Hepatocyte (in vitro differentiated cells): ENCODE data around the gene RMDN2. TPM values are rescaled to one million over a fixed set of nuclear protein-coding genes. Genes with fewer than 3 reads are reported as not detected.

ENCODE experiments used
- DNase-seq: peaks from one replicate; pipeline ENCODE4 v3.0.0-alpha.2; 2016; ENCODE audit warnings: low spot score
- H2AFZ ChIP-seq: fragments of 200-600 bp; sonication (generic); 2 replicates; pipeline ENCODE4 v1.6.0; 2016; ENCODE audit warnings: antibody characterized with exemption, mild to moderate bottlenecking
- H3K27ac ChIP-seq: fragments of 200-600 bp; sonication (generic); 2 replicates; pipeline ENCODE4 v1.5.1; 2016; ENCODE audit warnings: mild to moderate bottlenecking
- H3K27me3 ChIP-seq: fragments of 200-600 bp; sonication (generic); 2 replicates; pipeline ENCODE4 v1.6.1; 2016
- H3K36me3 ChIP-seq: fragments of 200-600 bp; sonication (generic); replicated peaks from 2 replicates; pipeline ENCODE4 v1.5.1; 2016; ENCODE audit warnings: low read depth; ENCODE audit not compliant: insufficient read depth
- H3K4me1 ChIP-seq: fragments of 200-600 bp; sonication (generic); 2 replicates; pipeline ENCODE4 v1.5.1; 2016; ENCODE audit warnings: mild to moderate bottlenecking, moderate library complexity; ENCODE audit not compliant: insufficient read depth
- H3K4me2 ChIP-seq: fragments of 200-600 bp; sonication (generic); 2 replicates; pipeline ENCODE4 v1.6.0; 2016
- H3K4me3 ChIP-seq: fragments of 200-600 bp; sonication (generic); 2 replicates; pipeline ENCODE4 v1.5.1; 2016; ENCODE audit warnings: mild to moderate bottlenecking
- H3K79me2 ChIP-seq: fragments of 200-600 bp; sonication (generic); 2 replicates; pipeline ENCODE4 v1.6.0; 2017; ENCODE audit warnings: mild to moderate bottlenecking
- H3K9me2 ChIP-seq: fragments of 200-600 bp; sonication (generic); replicated peaks from 2 replicates; pipeline ENCODE4 v1.6.0; 2017; ENCODE audit warnings: mild to moderate bottlenecking; ENCODE audit not compliant: insufficient read depth
- H3K9me3 ChIP-seq: fragments of 200-600 bp; sonication (generic); 2 replicates; pipeline ENCODE4 v1.5.1; 2016; ENCODE audit warnings: low read depth, mild to moderate bottlenecking
- H4K20me1 ChIP-seq: fragments of 200-600 bp; sonication (generic); 2 replicates; pipeline ENCODE4 v1.6.0; 2016; ENCODE audit warnings: mild to moderate bottlenecking; ENCODE audit not compliant: insufficient read depth, poor library complexity, severe bottlenecking
- EZH2 ChIP-seq: fragments of 200-600 bp; sonication (generic); IDR thresholded peaks from 2 replicates; pipeline ENCODE4 v1.6.1; 2016; ENCODE audit warnings: antibody characterized with exemption, mild to moderate bottlenecking, borderline replicate concordance
- EZH2phosphoT487 ChIP-seq: fragments of 200-600 bp; sonication (generic); IDR thresholded peaks from one replicate; pipeline ENCODE4 v1.6.1; 2018; ENCODE audit warnings: antibody characterized with exemption, mild to moderate bottlenecking, low read depth, moderate library complexity; ENCODE audit not compliant: unreplicated experiment, severe bottlenecking
- WGBS: methylation state at CpG from one replicate; pipeline ENCODE4 v1.1.6; 2016; ENCODE audit warnings: low lambda C conversion rate; ENCODE audit errors: missing lambda C conversion rate; 5-methylcytosine and 5-hydroxymethylcytosine counted together
- polyA plus RNA-seq: library from polyadenylated mRNA; unstranded; fragments of >200 nt; fragmentation: Nextera tagmentation; extraction: Ambion mirVana; gene quantifications from 2 replicates; pipeline ENCODE4 v1.2.1, GENCODE V29; 2016
- total RNA-seq: library from RNA; depleted of rRNA; stranded (reverse); fragments of >200 nt; gene quantifications from 2 replicates; pipeline ENCODE4 v1.2.3, GENCODE V29; 2014
- TF ChIP-seq, protein P1 (sequence below): fragments of 200-600 bp; sonication (generic); IDR thresholded peaks from 2 replicates; pipeline ENCODE4 v1.5.1; 2016; ENCODE audit warnings: antibody characterized with exemption, mild to moderate bottlenecking; ENCODE audit not compliant: poor library complexity

The RMDN2 gene
- total and polyA plus RNA-seq, 2 experiments from 2014 or later: 9.3 to 14.6 TPM

DNA sequence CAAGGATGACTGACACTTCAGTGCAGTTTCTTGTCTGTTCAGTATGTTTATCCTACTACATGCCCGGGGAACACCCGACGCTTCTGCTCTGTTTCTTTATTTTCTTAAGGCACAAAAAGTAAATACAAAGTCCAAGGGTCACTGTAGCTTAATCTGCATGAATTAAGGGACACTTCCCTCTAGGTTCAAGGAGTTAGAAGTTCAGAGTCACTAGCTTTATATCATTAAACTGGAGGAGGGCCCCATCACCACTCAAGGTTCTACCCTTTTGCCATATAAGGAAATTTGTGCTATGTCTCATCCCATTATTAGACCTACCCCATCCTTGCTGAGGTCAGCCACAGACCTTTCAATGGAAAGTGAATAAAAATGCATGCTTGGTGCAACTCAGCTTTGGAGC is 27.6 kb upstream of the RMDN2 start:
- Histone ChIP-seq H3K4me3 (no peak overlapping the region), H3K27ac (peak overlapping the region; percentile 48), H4K20me1 (no peaks in the 10 kb centered on the region), H3K27me3 (no peaks in the 10 kb centered on the region), H3K79me2 (no peaks in the 10 kb centered on the region), H2AFZ (no peak overlapping the region), H3K4me2 (no peak overlapping the region), H3K9me3 (no peaks in the 10 kb centered on the region), H3K36me3 (no peaks in the 10 kb centered on the region), H3K4me1 (peaks cover 10% of the 10 kb centered on the region), H3K9me2 (no peaks in the 10 kb centered on the region)
- 38% methylated on average over 3 of the region's 3 CpGs for WGBS
- peak; percentile 37 for DNase-seq
- TF ChIP-seq, protein P1, sequence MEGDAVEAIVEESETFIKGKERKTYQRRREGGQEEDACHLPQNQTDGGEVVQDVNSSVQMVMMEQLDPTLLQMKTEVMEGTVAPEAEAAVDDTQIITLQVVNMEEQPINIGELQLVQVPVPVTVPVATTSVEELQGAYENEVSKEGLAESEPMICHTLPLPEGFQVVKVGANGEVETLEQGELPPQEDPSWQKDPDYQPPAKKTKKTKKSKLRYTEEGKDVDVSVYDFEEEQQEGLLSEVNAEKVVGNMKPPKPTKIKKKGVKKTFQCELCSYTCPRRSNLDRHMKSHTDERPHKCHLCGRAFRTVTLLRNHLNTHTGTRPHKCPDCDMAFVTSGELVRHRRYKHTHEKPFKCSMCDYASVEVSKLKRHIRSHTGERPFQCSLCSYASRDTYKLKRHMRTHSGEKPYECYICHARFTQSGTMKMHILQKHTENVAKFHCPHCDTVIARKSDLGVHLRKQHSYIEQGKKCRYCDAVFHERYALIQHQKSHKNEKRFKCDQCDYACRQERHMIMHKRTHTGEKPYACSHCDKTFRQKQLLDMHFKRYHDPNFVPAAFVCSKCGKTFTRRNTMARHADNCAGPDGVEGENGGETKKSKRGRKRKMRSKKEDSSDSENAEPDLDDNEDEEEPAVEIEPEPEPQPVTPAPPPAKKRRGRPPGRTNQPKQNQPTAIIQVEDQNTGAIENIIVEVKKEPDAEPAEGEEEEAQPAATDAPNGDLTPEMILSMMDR: no peak
- TF ChIP-seq EZH2 (no peak), EZH2phosphoT487 (no peak)

DNA sequence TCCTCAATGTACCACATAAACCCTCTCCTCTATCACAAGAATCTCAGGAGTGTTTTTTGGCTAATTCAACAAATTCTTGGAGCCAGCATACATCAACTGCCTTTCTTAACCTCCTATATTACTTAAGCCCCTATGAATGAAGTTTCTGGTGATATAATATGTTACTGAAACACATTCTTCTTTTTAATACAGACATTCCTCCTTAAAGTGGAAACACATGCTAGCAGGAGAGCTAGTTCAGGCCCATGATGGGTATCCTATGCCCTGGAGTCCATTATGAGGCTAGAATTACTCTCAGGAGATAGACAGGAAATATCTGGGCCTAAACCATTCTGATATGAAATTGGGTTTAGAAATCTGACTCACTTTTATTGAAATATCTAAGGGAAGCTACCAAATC is 26.6 kb upstream of the RMDN2 start:
- TF ChIP-seq EZH2 (no peak), EZH2phosphoT487 (no peak)
- TF ChIP-seq, protein P1: no peak
- H3K27me3 ChIP-seq: no peaks in the 10 kb centered on the region
- H3K4me2 ChIP-seq: no peak overlapping the region
- no peaks in the 10 kb centered on the region for H4K20me1 ChIP-seq
- no peak for DNase-seq
- H3K4me3 ChIP-seq: no peak overlapping the region
- no peak overlapping the region for H2AFZ ChIP-seq
- no peaks in the 10 kb centered on the region for H3K79me2 ChIP-seq
- no peaks in the 10 kb centered on the region for H3K9me3 ChIP-seq
- H3K9me2 ChIP-seq: no peaks in the 10 kb centered on the region
- peaks cover 10% of the 10 kb centered on the region for H3K4me1 ChIP-seq
- no peaks in the 10 kb centered on the region for H3K36me3 ChIP-seq
- no peak overlapping the region for H3K27ac ChIP-seq

DNA sequence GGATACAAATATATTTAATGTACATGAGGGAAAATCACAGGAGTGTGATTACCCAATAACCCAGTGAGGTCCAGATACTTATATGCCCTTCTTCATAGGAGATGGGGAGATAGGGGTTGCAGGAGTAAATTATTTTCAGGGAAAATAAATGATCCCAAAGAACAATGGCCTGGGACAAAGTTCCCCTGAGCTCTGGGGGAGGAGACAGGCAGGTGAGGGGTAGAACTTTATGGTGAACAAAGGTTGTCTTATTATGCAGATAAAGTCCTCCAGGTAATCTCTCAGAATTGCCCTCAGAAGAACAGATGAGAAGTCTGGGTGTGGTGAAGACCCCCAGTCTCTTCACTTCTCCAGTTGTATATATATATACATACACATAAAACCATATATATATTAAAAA is 22.1 kb upstream of the RMDN2 start:
- Histone ChIP-seq H3K36me3 (no peaks in the 10 kb centered on the region), H3K9me3 (no peaks in the 10 kb centered on the region), H4K20me1 (no peaks in the 10 kb centered on the region), H2AFZ (no peak overlapping the region), H3K9me2 (no peaks in the 10 kb centered on the region), H3K27me3 (no peaks in the 10 kb centered on the region), H3K79me2 (no peaks in the 10 kb centered on the region), H3K4me3 (no peak overlapping the region), H3K4me2 (no peak overlapping the region), H3K27ac (no peak overlapping the region), H3K4me1 (peaks cover 1% of the 10 kb centered on the region)
- no peak for TF ChIP-seq EZH2
- no peak for TF ChIP-seq EZH2phosphoT487
- TF ChIP-seq, protein P1: no peak
- DNase-seq: no peak

DNA sequence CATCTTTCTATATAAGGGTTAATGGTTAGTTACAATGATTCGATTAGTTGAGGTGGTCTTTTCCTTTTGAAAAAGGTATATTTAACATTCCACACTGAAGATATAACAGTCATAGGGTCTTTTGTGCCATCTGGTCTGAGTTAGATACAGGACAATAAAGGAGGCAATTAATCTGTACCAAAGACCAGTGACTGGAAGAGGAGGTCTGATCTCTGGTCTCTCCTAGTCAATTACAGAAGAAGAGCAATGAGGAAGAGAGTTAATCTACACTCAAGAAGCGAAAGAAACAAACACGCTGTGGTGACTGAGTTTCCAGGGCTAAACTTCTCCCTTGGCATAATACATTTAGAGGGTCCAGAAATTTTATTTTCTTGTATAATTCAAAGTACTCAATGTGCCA is 20.7 kb upstream of the RMDN2 start:
- Histone ChIP-seq H3K4me3 (no peak overlapping the region), H3K9me2 (no peaks in the 10 kb centered on the region), H3K36me3 (no peaks in the 10 kb centered on the region), H3K79me2 (no peaks in the 10 kb centered on the region), H3K27ac (peak overlapping the region; percentile 34), H3K4me2 (no peak overlapping the region), H4K20me1 (no peaks in the 10 kb centered on the region), H3K27me3 (no peaks in the 10 kb centered on the region), H2AFZ (no peak overlapping the region), H3K9me3 (no peaks in the 10 kb centered on the region), H3K4me1 (no peaks in the 10 kb centered on the region)
- 80% methylated on average over 3 of the region's 3 CpGs for WGBS
- TF ChIP-seq EZH2: no peak
- TF ChIP-seq EZH2phosphoT487: no peak
- TF ChIP-seq, protein P1: no peak
- DNase-seq: no peak
